Endothelial cell of umbilical vein (primary cell): ENCODE results near the gene RNF146. TPM values are rescaled to one million over a fixed set of nuclear protein-coding genes. Genes with fewer than 3 reads are reported as not detected.

Experiments
- BruUV-seq: library from RNA; stranded (reverse); fragments of 400-500 nt; replicated peaks from 2 replicates; lab custom pipeline; 2021; lab: Mats Ljungman, UMichigan
- CTCF ChIA-PET: fragments of 300-600, 350-600 bp; sonication (Branson Sonifier 250); formaldehyde crosslinking; loops from one replicate; lab custom pipeline; 2021; ENCODE audit warnings: antibody characterized with exemption, inconsistent platforms; lab: Charles Lee
- POLR2A ChIA-PET: fragments of 300-600, 350-600 bp; sonication (Branson Sonifier 250); formaldehyde crosslinking; loops from one replicate; lab custom pipeline; 2021; ENCODE audit warnings: antibody characterized with exemption, inconsistent platforms; lab: Charles Lee
- DNase-seq: peaks from one replicate; pipeline ENCODE4 v3.0.0-alpha.2; 2011; ENCODE audit warnings: low read depth, low spot score
- FAIRE-seq: peaks from 2 replicates; lab custom pipeline; 2011; peaks lifted over from hg19 to GRCh38; lab: Jason Lieb, UNC
- H2AFZ ChIP-seq: 2 replicates; pipeline ENCODE4 v1.6.0; 2012; ENCODE audit warnings: low read depth, low read length, control low read depth, inconsistent platforms
- H3K27ac ChIP-seq: 2 replicates; pipeline ENCODE4 v1.5.1; 2011; ENCODE audit warnings: low read depth, mild to moderate bottlenecking, control low read depth, low read length, moderate library complexity; ENCODE audit not compliant: insufficient read depth
- H3K27me3 ChIP-seq, 2 experiments: 2 replicates each; pipeline versions ENCODE4 v1.6.0 to v1.6.1; 2011; ENCODE audit warnings: low read length in 2 of 2, mixed read lengths in 1 of 2; ENCODE audit not compliant: control insufficient read depth in 2 of 2, insufficient read depth in 2 of 2
- H3K36me3 ChIP-seq, 2 experiments: 2 replicates in 1 of 2; 3 replicates in 1 of 2; pipeline ENCODE4 v1.5.1; 2011; ENCODE audit warnings: low read length in 2 of 2, mild to moderate bottlenecking in 1 of 2, moderate library complexity in 1 of 2; ENCODE audit not compliant: control insufficient read depth in 2 of 2, insufficient read depth in 2 of 2; ENCODE audit errors: extremely low read depth in 1 of 2
- H3K4me1 ChIP-seq: 3 replicates; pipeline ENCODE4 v1.5.1; 2011; ENCODE audit warnings: mild to moderate bottlenecking, low read length; ENCODE audit not compliant: control insufficient read depth, insufficient read depth; ENCODE audit errors: extremely low read depth
- H3K4me2 ChIP-seq: 2 replicates; pipeline ENCODE4 v1.6.1; 2011; ENCODE audit warnings: low read length, control low read depth, mixed read lengths; ENCODE audit not compliant: insufficient read depth
- H3K4me3 ChIP-seq, 3 experiments: fragments of 200-600 bp in 1 of 3; sonication (generic), shearing (Covaris generic) in 1 of 3; replicated peaks in 1 of 3; 2 replicates each; pipeline ENCODE4 v1.5.1; 2011 to 2016; ENCODE audit warnings: control low read depth in 3 of 3, low read length in 3 of 3, mild to moderate bottlenecking in 2 of 3, inconsistent platforms in 1 of 3, low read depth in 1 of 3, moderate library complexity in 1 of 3; ENCODE audit not compliant: insufficient read depth in 1 of 3
- H3K79me2 ChIP-seq: 2 replicates; pipeline ENCODE4 v1.6.0; 2012; ENCODE audit warnings: low read length, inconsistent platforms; ENCODE audit not compliant: control insufficient read depth, insufficient read depth
- H3K9ac ChIP-seq: replicated peaks from 2 replicates; pipeline ENCODE3; 2011; ENCODE audit warnings: low read length, control low read depth; ENCODE audit not compliant: insufficient read depth; ENCODE audit errors: extremely low read depth
- H3K9me1 ChIP-seq: replicated peaks from 3 replicates; pipeline ENCODE4 v1.6.0; 2011; ENCODE audit warnings: mild to moderate bottlenecking, low read length; ENCODE audit not compliant: control insufficient read depth, insufficient read depth; ENCODE audit errors: extremely low read depth
- H3K9me3 ChIP-seq: replicated peaks from 2 replicates; pipeline ENCODE4 v1.5.1; 2012; ENCODE audit warnings: low read length, inconsistent platforms; ENCODE audit not compliant: control insufficient read depth, insufficient read depth
- H4K20me1 ChIP-seq: replicated peaks from 2 replicates; pipeline ENCODE3; 2011; ENCODE audit warnings: mild to moderate bottlenecking, low read length; ENCODE audit not compliant: control insufficient read depth, insufficient read depth; ENCODE audit errors: extremely low read depth
- CTCF ChIP-seq, 2 donors: IDR thresholded peaks; 1 replicate in 1 of 2; 2 replicates in 1 of 2; pipeline ENCODE4 v1.5.1; 2011; ENCODE audit warnings: low read length in 2 of 2, mild to moderate bottlenecking in 2 of 2, moderate library complexity in 2 of 2, control low read depth in 1 of 2, inconsistent platforms in 1 of 2, low read depth in 1 of 2; ENCODE audit not compliant: insufficient read depth in 1 of 2; ENCODE audit errors: extremely low read depth in 1 of 2
- EZH2 ChIP-seq: IDR thresholded peaks from 2 replicates; pipeline ENCODE4 v1.6.1; 2012; ENCODE audit warnings: borderline replicate concordance, low read depth, mild to moderate bottlenecking, moderate library complexity, low read length, inconsistent platforms; ENCODE audit not compliant: severe bottlenecking
- FOS ChIP-seq: IDR thresholded peaks from 2 replicates; pipeline ENCODE4 v1.6.1; 2011; ENCODE audit warnings: mild to moderate bottlenecking, low read length, moderate library complexity, borderline replicate concordance; ENCODE audit not compliant: insufficient read depth
- GATA2 ChIP-seq: IDR thresholded peaks from 2 replicates; pipeline ENCODE4 v1.7.0; 2011; ENCODE audit warnings: low read depth, mild to moderate bottlenecking, moderate library complexity, mixed read lengths, low read length; ENCODE audit not compliant: insufficient read length, insufficient read depth
- JUN ChIP-seq: IDR thresholded peaks from 2 replicates; pipeline ENCODE4 v1.6.1; 2011; ENCODE audit warnings: borderline replicate concordance, low read depth; ENCODE audit not compliant: insufficient read length, insufficient read depth
- MAX ChIP-seq: IDR thresholded peaks from 2 replicates; pipeline ENCODE4 v1.6.1; 2011; ENCODE audit not compliant: insufficient read depth, insufficient read length
- MYC ChIP-seq: IDR thresholded peaks from one replicate; pipeline ENCODE4 v1.6.1; 2011; ENCODE audit warnings: mild to moderate bottlenecking, low read depth, low read length
- POLR2A ChIP-seq: IDR thresholded peaks from 2 replicates; pipeline ENCODE4 v1.6.1; 2012; ENCODE audit warnings: low read depth, mild to moderate bottlenecking, control low read depth, low read length
- POLR2AphosphoS5 ChIP-seq: IDR thresholded peaks from 2 replicates; pipeline ENCODE4 v1.6.1; 2012; ENCODE audit warnings: low read depth, mild to moderate bottlenecking, control low read depth, low read length, moderate library complexity; ENCODE audit not compliant: insufficient read depth
- dilution Hi-C: fragments of 300-500 bp; cut with MboI; formaldehyde crosslinking; loops from one replicate; pipeline ENCODE4 v1.15.0; 2019; ENCODE audit warnings: low sequenced_read_pairs; ENCODE audit not compliant: extremely low pct_ligation_motif_present
- intact Hi-C: fragments of 100-400 bp; cut with micrococcal nuclease; formaldehyde crosslinking; loops from one replicate; pipeline ENCODE4 v1.10.0; 2022
- polyA plus RNA-seq, 4 experiments: library from polyadenylated mRNA; depleted of rRNA in 3 of 4; stranded (reverse) in 3 of 4; unstranded in 1 of 4; fragments of >200 nt; gene quantifications; 2 replicates each; pipeline versions ENCODE4 v1.2.1 to v1.2.3, GENCODE V29; 2011 to 2012; ENCODE audit warnings: missing spikeins in 1 of 4
- total RNA-seq: library from RNA; stranded (reverse); gene quantifications from 2 replicates; pipeline ENCODE4 v1.2.3, GENCODE V29; 2021

RNF146 gene
- total and polyA plus RNA-seq, 2 donors (not counting 3 experiments of a cell fraction or from before 2014, with no cell fraction given), result 37.5 to 48.1 TPM

- H3K4me3 ChIP-seq, result no peak overlapping the region
- TF ChIP-seq CTCF (IDR thresholded peaks at IDR 0.05; ENCODE audit: extremely low read depth in 1 of 2, insufficient read depth in 1 of 2, low read depth in 1 of 2, low read length in 2 of 2) (no peak), JUN (no peak), EZH2 (no peak), FOS (no peak), MAX (no peak), GATA2 (no peak), MYC (no peak), POLR2AphosphoS5 (no peak), POLR2A (no peak)
- H3K9ac ChIP-seq, result no peak overlapping the region
- dilution Hi-C loops, result no loop called here
- H3K9me3 ChIP-seq, result no peaks in the 10 kb centered on the region
- FAIRE-seq, result no peak
- H3K36me3 ChIP-seq, result no peaks in the 10 kb centered on the region
- H3K79me2 ChIP-seq, result no peaks in the 10 kb centered on the region
- no peak overlapping the region for H3K27ac ChIP-seq
- no peaks in the 10 kb centered on the region for H4K20me1 ChIP-seq
- no TSS peak for BruUV-seq
- DNase-seq, result no peak
- H3K9me1 ChIP-seq, result no peaks in the 10 kb centered on the region
- no peak overlapping the region for H2AFZ ChIP-seq
- POLR2A ChIA-PET, result no interaction called here
- CTCF ChIA-PET, result no interaction called here
- H3K27me3 ChIP-seq, result peaks cover 0 to 2% of the 10 kb centered on the region in 2 experiments
- peaks cover under 1% of the 10 kb centered on the region for H3K4me1 ChIP-seq
- H3K4me2 ChIP-seq, result no peak overlapping the region
- intact Hi-C loops, result no loop called here
Observed at GRCh38 chr6:127222418-127222817, 44.2 kb upstream of the RNF146 start.
